Ishikawa (cell line): ENCODE data around the gene MUC5B.

Source experiments
- CEBPB ChIP-seq: IDR thresholded peaks from 2 replicates; pipeline ENCODE4 v1.6.1; 2012
- CREB1 ChIP-seq: IDR thresholded peaks from 2 replicates; pipeline ENCODE4 v1.6.1; 2012; ENCODE audit warnings: low read depth
- EGR1 ChIP-seq: IDR thresholded peaks from 2 replicates; pipeline ENCODE4 v1.6.1; 2012
- EP300 ChIP-seq: IDR thresholded peaks from 2 replicates; pipeline ENCODE4 v1.6.1; 2012; ENCODE audit warnings: borderline replicate concordance
- FOXM1 ChIP-seq: IDR thresholded peaks from 2 replicates; pipeline ENCODE4 v1.6.1; 2012; ENCODE audit warnings: low read depth, borderline replicate concordance
- NFIC ChIP-seq: IDR thresholded peaks from 2 replicates; pipeline ENCODE4 v1.6.1; 2012
- RAD21 ChIP-seq: IDR thresholded peaks from 2 replicates; pipeline ENCODE4 v1.6.1; 2012; ENCODE audit warnings: low read depth
- TAF1 ChIP-seq: IDR thresholded peaks from 2 replicates; pipeline ENCODE4 v1.6.1; 2012; ENCODE audit warnings: low read depth, mild to moderate bottlenecking
- TCF12 ChIP-seq: IDR thresholded peaks from 2 replicates; pipeline ENCODE4 v1.6.1; 2012; ENCODE audit warnings: low read depth
- TEAD4 ChIP-seq: IDR thresholded peaks from 2 replicates; pipeline ENCODE4 v1.6.1; 2012
- YY1 ChIP-seq: IDR thresholded peaks from 2 replicates; pipeline ENCODE4 v1.6.1; 2012; ENCODE audit warnings: low read depth
- ZBTB7A ChIP-seq: IDR thresholded peaks from 2 replicates; pipeline ENCODE4 v1.6.1; 2012; ENCODE audit warnings: low read depth
- TF ChIP-seq, protein P1 (sequence below): IDR thresholded peaks from 2 replicates; pipeline ENCODE4 v1.6.1; 2012; ENCODE audit warnings: low read depth, mild to moderate bottlenecking
- TF ChIP-seq, protein P2 (sequence below): IDR thresholded peaks from 2 replicates; pipeline ENCODE4 v1.6.1; 2012
- TF ChIP-seq, protein P3 (sequence below): IDR thresholded peaks from 2 replicates; pipeline ENCODE4 v1.6.1; 2012

Gene MUC5B

DNA sequence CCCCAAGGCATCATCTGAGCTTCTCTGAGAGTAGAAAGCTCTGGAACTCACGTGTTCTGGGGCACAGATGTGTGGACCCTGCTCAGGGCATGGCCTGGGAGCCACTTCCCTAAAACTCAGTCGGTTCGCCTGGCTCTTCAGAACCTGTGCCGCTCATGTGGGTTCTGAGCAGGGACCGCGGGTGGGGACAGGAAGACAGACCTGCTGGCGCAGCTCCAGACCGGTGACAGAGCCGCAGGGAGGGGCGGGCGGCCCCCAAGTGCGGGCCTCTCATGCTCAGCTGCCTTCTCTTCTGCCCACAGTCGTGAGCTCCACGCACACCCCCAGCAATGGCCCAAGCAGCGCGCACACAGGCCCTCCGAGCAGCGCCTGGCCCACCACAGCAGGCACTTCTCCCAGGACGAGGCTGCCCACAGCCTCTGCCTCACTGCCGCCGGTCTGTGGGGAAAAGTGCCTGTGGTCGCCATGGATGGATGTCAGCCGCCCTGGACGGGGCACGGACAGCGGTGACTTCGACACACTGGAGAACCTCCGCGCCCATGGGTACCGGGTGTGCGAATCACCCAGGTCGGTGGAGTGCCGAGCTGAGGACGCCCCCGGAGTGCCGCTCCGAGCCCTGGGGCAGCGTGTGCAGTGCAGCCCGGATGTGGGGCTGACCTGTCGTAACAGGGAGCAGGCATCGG, 40.9 kb upstream of the MUC5B start:
- TF ChIP-seq NFIC = no peak
- no peak for TF ChIP-seq TAF1
- TF ChIP-seq TEAD4 = no peak
- TF ChIP-seq EP300 = no peak
- no peak for TF ChIP-seq CEBPB
- TF ChIP-seq CREB1 = no peak
- no peak for TF ChIP-seq YY1
- no peak for TF ChIP-seq RAD21
- TF ChIP-seq TCF12 = no peak
- TF ChIP-seq FOXM1 = no peak
- TF ChIP-seq, protein P1, sequence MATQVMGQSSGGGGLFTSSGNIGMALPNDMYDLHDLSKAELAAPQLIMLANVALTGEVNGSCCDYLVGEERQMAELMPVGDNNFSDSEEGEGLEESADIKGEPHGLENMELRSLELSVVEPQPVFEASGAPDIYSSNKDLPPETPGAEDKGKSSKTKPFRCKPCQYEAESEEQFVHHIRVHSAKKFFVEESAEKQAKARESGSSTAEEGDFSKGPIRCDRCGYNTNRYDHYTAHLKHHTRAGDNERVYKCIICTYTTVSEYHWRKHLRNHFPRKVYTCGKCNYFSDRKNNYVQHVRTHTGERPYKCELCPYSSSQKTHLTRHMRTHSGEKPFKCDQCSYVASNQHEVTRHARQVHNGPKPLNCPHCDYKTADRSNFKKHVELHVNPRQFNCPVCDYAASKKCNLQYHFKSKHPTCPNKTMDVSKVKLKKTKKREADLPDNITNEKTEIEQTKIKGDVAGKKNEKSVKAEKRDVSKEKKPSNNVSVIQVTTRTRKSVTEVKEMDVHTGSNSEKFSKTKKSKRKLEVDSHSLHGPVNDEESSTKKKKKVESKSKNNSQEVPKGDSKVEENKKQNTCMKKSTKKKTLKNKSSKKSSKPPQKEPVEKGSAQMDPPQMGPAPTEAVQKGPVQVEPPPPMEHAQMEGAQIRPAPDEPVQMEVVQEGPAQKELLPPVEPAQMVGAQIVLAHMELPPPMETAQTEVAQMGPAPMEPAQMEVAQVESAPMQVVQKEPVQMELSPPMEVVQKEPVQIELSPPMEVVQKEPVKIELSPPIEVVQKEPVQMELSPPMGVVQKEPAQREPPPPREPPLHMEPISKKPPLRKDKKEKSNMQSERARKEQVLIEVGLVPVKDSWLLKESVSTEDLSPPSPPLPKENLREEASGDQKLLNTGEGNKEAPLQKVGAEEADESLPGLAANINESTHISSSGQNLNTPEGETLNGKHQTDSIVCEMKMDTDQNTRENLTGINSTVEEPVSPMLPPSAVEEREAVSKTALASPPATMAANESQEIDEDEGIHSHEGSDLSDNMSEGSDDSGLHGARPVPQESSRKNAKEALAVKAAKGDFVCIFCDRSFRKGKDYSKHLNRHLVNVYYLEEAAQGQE = no peak
- TF ChIP-seq ZBTB7A = no peak
- no peak for TF ChIP-seq EGR1
- TF ChIP-seq, protein P2, sequence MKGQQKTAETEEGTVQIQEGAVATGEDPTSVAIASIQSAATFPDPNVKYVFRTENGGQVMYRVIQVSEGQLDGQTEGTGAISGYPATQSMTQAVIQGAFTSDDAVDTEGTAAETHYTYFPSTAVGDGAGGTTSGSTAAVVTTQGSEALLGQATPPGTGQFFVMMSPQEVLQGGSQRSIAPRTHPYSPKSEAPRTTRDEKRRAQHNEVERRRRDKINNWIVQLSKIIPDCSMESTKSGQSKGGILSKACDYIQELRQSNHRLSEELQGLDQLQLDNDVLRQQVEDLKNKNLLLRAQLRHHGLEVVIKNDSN = no peak
- TF ChIP-seq, protein P3, sequence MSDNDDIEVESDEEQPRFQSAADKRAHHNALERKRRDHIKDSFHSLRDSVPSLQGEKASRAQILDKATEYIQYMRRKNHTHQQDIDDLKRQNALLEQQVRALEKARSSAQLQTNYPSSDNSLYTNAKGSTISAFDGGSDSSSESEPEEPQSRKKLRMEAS = no peak

DNA sequence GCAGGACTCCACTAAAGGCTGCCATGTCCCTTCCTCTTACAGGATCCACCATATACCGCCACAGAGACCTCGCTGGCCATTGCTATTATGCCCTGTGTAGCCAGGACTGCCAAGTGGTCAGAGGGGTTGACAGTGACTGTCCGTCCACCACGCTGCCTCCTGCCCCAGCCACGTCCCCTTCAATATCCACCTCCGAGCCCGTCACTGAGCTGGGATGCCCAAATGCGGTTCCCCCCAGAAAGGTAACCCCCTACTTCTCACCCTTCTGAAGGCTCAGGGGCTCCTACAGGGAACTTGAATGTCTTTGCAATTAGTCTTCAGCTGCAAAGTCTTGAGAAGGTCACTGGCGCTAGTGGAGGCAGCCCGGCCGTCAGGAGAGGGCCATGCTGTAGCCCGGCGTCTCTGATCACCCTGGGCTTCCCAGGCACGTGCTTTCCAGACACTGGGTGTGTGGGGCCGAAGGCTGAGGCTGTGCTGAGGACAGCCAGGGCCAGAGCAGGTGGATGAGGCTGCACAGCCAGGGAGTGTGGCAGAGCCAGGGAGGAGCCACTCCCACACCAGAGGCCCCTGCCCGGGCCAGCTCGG, 30.0 kb upstream of the MUC5B start:
- TF ChIP-seq, protein P1 = no peak
- TF ChIP-seq CREB1 (no peak), FOXM1 (no peak), EGR1 (no peak), TCF12 (no peak), RAD21 (no peak), TEAD4 (no peak)
- TF ChIP-seq, protein P2 = no peak

DNA sequence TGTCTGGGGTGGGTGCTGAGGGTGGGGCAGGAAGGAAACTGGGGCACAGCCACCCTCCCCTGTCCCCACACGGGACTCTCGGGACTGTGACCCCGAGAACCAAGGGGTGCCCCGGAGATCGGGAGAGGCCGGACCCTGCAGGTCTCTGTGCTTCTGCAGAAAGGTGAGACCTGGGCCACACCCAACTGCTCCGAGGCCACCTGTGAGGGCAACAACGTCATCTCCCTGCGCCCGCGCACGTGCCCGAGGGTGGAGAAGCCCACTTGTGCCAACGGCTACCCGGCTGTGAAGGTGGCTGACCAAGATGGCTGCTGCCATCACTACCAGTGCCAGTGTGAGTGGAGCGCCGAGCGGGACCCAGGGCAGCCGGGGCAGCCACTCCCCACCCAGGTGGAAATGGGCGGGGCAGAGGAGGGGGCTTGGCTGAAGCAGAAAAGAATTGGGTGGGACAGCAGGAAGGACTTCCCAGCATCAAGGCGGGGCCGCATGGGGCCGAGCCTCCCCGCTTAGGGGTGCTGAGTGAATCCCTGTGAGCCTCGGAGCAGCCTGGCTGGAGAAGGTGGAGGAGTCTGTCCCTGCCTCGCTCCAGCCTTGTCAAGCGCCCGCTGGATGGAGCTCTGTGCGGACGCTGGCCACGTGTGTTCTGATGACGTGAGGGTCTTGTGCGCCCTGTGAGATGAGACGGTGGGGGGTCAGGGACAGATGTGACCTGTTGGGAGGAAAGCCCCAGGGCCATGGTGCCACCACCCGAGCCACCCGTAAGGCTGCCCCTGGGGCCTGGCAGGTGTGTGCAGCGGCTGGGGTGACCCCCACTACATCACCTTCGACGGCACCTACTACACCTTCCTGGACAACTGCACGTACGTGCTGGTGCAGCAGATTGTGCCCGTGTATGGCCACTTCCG, 29.3 kb upstream of the MUC5B start:
- TF ChIP-seq CREB1 (no peak), EP300 (no peak), ZBTB7A (no peak), NFIC (no peak), RAD21 (no peak), TCF12 (no peak), TAF1 (no peak), CEBPB (no peak), TEAD4 (no peak), YY1 (no peak), EGR1 (no peak), FOXM1 (no peak)
- TF ChIP-seq, protein P1 = no peak
- TF ChIP-seq, protein P2 = no peak
- TF ChIP-seq, protein P3 = no peak
